Aorta (tissue), 5 donors: ENCODE results near the gene MGLL. TPM values are rescaled to one million over a fixed set of nuclear protein-coding genes. Genes with fewer than 3 reads are reported as not detected.

Experiments
- ATAC-seq: fragments of 200-7000 bp; cut with Tn5 transposase; one replicate; pipeline ENCODE4 v1.9.1; 2022; ENCODE audit warnings: moderate library complexity; ENCODE audit not compliant: low FRiP score
- DNase-seq, 2 donors: peaks; one replicate each; pipeline ENCODE4 v3.0.0-alpha.2; 2020
- H3K27ac ChIP-seq, 2 donors: one replicate each; pipeline ENCODE4 v1.5.1; 2013; ENCODE audit warnings: low read length in 2 of 2, mild to moderate bottlenecking in 2 of 2, moderate library complexity in 2 of 2, control low read depth in 1 of 2, inconsistent platforms in 1 of 2, low read depth in 1 of 2
- H3K27me3 ChIP-seq, 2 donors: one replicate each; pipeline ENCODE4 v1.6.1; 2013; ENCODE audit warnings: control low read depth in 1 of 2, low read length in 1 of 2, mild to moderate bottlenecking in 1 of 2, moderate library complexity in 1 of 2; ENCODE audit not compliant: insufficient read depth in 2 of 2, control insufficient read depth in 1 of 2
- H3K36me3 ChIP-seq, 2 donors: one replicate each; pipeline ENCODE4 v1.6.1; 2013; ENCODE audit warnings: control low read depth in 1 of 2, low read length in 1 of 2, mild to moderate bottlenecking in 1 of 2; ENCODE audit not compliant: insufficient read depth in 2 of 2, control insufficient read depth in 1 of 2
- H3K4me1 ChIP-seq, 2 donors: one replicate each; pipeline ENCODE4 v1.6.1; 2013; ENCODE audit warnings: low read length in 2 of 2, control low read depth in 1 of 2, mild to moderate bottlenecking in 1 of 2, moderate library complexity in 1 of 2; ENCODE audit not compliant: insufficient read depth in 2 of 2, control insufficient read depth in 1 of 2
- H3K4me3 ChIP-seq, 2 donors: one replicate each; pipeline ENCODE4 v1.5.1; 2013; ENCODE audit warnings: low read length in 2 of 2, control low read depth in 1 of 2, mild to moderate bottlenecking in 1 of 2
- H3K9me3 ChIP-seq: one replicate; pipeline ENCODE4 v1.6.1; 2013; ENCODE audit warnings: mild to moderate bottlenecking, low read length; ENCODE audit not compliant: control insufficient read depth
- WGBS, 2 donors: extraction: QIAGEN DNeasy Blood & Tissue Kit; methylation state at CpG; one replicate each; pipeline ENCODE4 v1.1.7; 2013; 5-methylcytosine and 5-hydroxymethylcytosine counted together
- intact Hi-C, 2 donors: fragments of 100-400 bp; cut with DNase I; formaldehyde crosslinking; loops; one replicate each; pipeline versions ENCODE4 v1.14.2 to v1.15.0; 2022
- polyA plus RNA-seq, 2 donors: library from polyadenylated mRNA; stranded (reverse); fragments of 200-250 nt; gene quantifications; one replicate each; pipeline ENCODE4 v1.2.3, GENCODE V29; 2013
- total RNA-seq, 2 donors: library from RNA; stranded (reverse); fragmentation: NEBNext Ultra II Directional; extraction: Animal tissue kit (Norgen Biotek cat#: 25700); gene quantifications; one replicate each; pipeline ENCODE4 v1.2.1, GENCODE V29; 2021
- donor health status: healthy with polysubstance abuse.
- donor health status: Bipolar disorder and iron deficiency.
- donor health status: DM: no; HTN: no; CAD: no.
- donor health status: DM: no; HTN: no; CAD: no.
- donor health status: DM: yes; HTN: yes; CAD: no.

The MGLL gene
- total and polyA plus RNA-seq, 4 donors = 18.3 to 85.3 (median 50.7) TPM

- ATAC-seq (no peak), DNase-seq (no peak)
- Histone ChIP-seq H3K27me3 (no peaks in the 10 kb centered on the region), H3K27ac (no peak overlapping the region), H3K4me3 (no peak overlapping the region), H3K9me3 (no peaks in the 10 kb centered on the region), H3K4me1 (peaks cover 0 to 2% of the 10 kb centered on the region in 2 donors), H3K36me3 (no peaks in the 10 kb centered on the region)
- intact Hi-C loops = loop anchor here in 1 of 2 donors (10.0 kb wide), 1 partner anchor 173 kb away; no protein-coding TSS in a partner anchor
- 92 to 94% methylated on average over 2 of the region's 2 CpGs for WGBS, 2 donors
Observed at GRCh38 chr3:127827808-127828207, 5.5 kb upstream of the MGLL start.

- ATAC-seq = no peak
- Histone ChIP-seq H3K9me3 (no peaks in the 10 kb centered on the region), H3K27ac (no peak overlapping the region), H3K4me1 (peaks cover 0 to 2% of the 10 kb centered on the region in 2 donors), H3K27me3 (no peaks in the 10 kb centered on the region), H3K4me3 (no peak overlapping the region), H3K36me3 (no peaks in the 10 kb centered on the region)
- DNase-seq = no peak
- intact Hi-C loops = loop anchor here in 1 of 2 donors (10.0 kb wide), 1 partner anchor 171 kb away; no protein-coding TSS in a partner anchor
- 83 to 85% methylated on average over 3 of the region's 3 CpGs for WGBS, 2 donors
Observed at GRCh38 chr3:127825756-127826155, 3.4 kb upstream of the MGLL start.

GRCh38 chr3:127824151-127824825 is 2.0 kb upstream of the MGLL start:
- WGBS, 2 donors = 93 to 96% methylated on average over 14 of the region's 14 CpGs
- Histone ChIP-seq H3K27ac (no peak overlapping the region), H3K4me1 (peaks cover 0 to 3% of the 10 kb centered on the region in 2 donors), H3K36me3 (no peaks in the 10 kb centered on the region), H3K27me3 (no peaks in the 10 kb centered on the region), H3K9me3 (no peaks in the 10 kb centered on the region), H3K4me3 (no peak overlapping the region)
- no peak for ATAC-seq
- intact Hi-C loops = loop anchor here (5.0 to 10.0 kb wide), 4 partner anchors 57 to 169 kb away; no protein-coding TSS in a partner anchor
- no peak for DNase-seq

GRCh38 chr3:127823426-127823857 is 1.1 kb upstream of the MGLL start:
- peaks cover 0 to 3% of the 10 kb centered on the region in 2 donors for H3K4me1 ChIP-seq
- ATAC-seq (peak; percentile 32), DNase-seq (no peak)
- intact Hi-C loops = loop anchor here (2.0 to 10.0 kb wide), 6 partner anchors 56 to 169 kb away; no protein-coding TSS in a partner anchor
- no peaks in the 10 kb centered on the region for H3K9me3 ChIP-seq
- peak overlapping the region in 1 of 2 donors; percentile 28 for H3K27ac ChIP-seq
- 12 to 13% methylated on average over 14 of the region's 14 CpGs for WGBS, 2 donors
- H3K36me3 ChIP-seq = no peaks in the 10 kb centered on the region
- H3K4me3 ChIP-seq = peak overlapping the region; percentile 74 to 89
- no peaks in the 10 kb centered on the region for H3K27me3 ChIP-seq

GRCh38 chr3:127822682-127823425 is 539 bp upstream of the MGLL start:
- H3K4me1 ChIP-seq = peaks cover 0 to 3% of the 10 kb centered on the region in 2 donors
- no peaks in the 10 kb centered on the region for H3K36me3 ChIP-seq
- intact Hi-C loops = loop anchor here (2.0 to 10.0 kb wide), 6 partner anchors 56 to 168 kb away; no protein-coding TSS in a partner anchor
- no peaks in the 10 kb centered on the region for H3K27me3 ChIP-seq
- WGBS, 2 donors = 1% methylated on average over 51 to 99 of the region's 99 CpGs
- peak overlapping the region; percentile 74 to 89 for H3K4me3 ChIP-seq
- peak; percentile 79 to 88 for DNase-seq
- H3K9me3 ChIP-seq = no peaks in the 10 kb centered on the region
- H3K27ac ChIP-seq = peak overlapping the region; percentile 48 to 62
- peak; percentile 89 for ATAC-seq

- DNase-seq = peak in 1 of 2 donors; percentile 70
Observed at GRCh38 chr3:127821394-127821793, 921 bp downstream of the MGLL start.

GRCh38 chr3:127820826-127821313 is 1.4 kb downstream of the MGLL start:
- no peaks in the 10 kb centered on the region for H3K9me3 ChIP-seq
- peaks cover 0 to 3% of the 10 kb centered on the region in 2 donors for H3K4me1 ChIP-seq
- DNase-seq (no peak), ATAC-seq (no peak)
- no peak overlapping the region for H3K4me3 ChIP-seq
- no peaks in the 10 kb centered on the region for H3K27me3 ChIP-seq
- no peak overlapping the region for H3K27ac ChIP-seq
- WGBS, 2 donors = 43 to 45% methylated on average over 1 of the region's 1 CpG
- H3K36me3 ChIP-seq = no peaks in the 10 kb centered on the region
- intact Hi-C loops = loop anchor here (5.0 to 10.0 kb wide), 4 partner anchors 54 to 166 kb away; no protein-coding TSS in a partner anchor

More at GRCh38 chr3:127821394-127821793, 921 bp downstream of the MGLL start:
- ATAC-seq = no peak
- H3K4me1 ChIP-seq = peaks cover 0 to 3% of the 10 kb centered on the region in 2 donors
- no peaks in the 10 kb centered on the region for H3K9me3 ChIP-seq
- no peaks in the 10 kb centered on the region for H3K36me3 ChIP-seq
- H3K27ac ChIP-seq = no peak overlapping the region
- H3K4me3 ChIP-seq = no peak overlapping the region
- H3K27me3 ChIP-seq = no peaks in the 10 kb centered on the region
- 64 to 65% methylated on average over 8 of the region's 8 CpGs for WGBS, 2 donors
- intact Hi-C loops = loop anchor here (5.0 to 10.0 kb wide), 4 partner anchors 54 to 167 kb away; no protein-coding TSS in a partner anchor

GRCh38 chr3:127820221-127820825 is 2.0 kb downstream of the MGLL start:
- Histone ChIP-seq H3K27ac (no peak overlapping the region), H3K4me1 (peaks cover 0 to 3% of the 10 kb centered on the region in 2 donors), H3K9me3 (no peaks in the 10 kb centered on the region), H3K27me3 (no peaks in the 10 kb centered on the region), H3K36me3 (no peaks in the 10 kb centered on the region), H3K4me3 (no peak overlapping the region)
- ATAC-seq (no peak), DNase-seq (no peak)
- intact Hi-C loops = loop anchor here (5.0 to 10.0 kb wide), 4 partner anchors 53 to 166 kb away; no protein-coding TSS in a partner anchor
- 42 to 54% methylated on average over 9 of the region's 9 CpGs for WGBS, 2 donors
